Adipocyte (in vitro differentiated cells): ENCODE data around the gene STXBP6.

Source experiments
- DNase-seq: peaks from one replicate; pipeline ENCODE4 v3.0.0-alpha.2; 2015; ENCODE audit warnings: low read depth
- H3K27me3 ChIP-seq: replicated peaks from 2 replicates; pipeline ENCODE4 v1.7.0; 2013; ENCODE audit warnings: mild to moderate bottlenecking, low read length, moderate library complexity; ENCODE audit not compliant: control insufficient read depth, insufficient read depth
- H3K36me3 ChIP-seq: 2 replicates; pipeline ENCODE4 v1.7.0; 2013; ENCODE audit warnings: low read length, mild to moderate bottlenecking, moderate library complexity; ENCODE audit not compliant: control insufficient read depth, insufficient read depth, severe bottlenecking
- H3K4me1 ChIP-seq: 2 replicates; pipeline ENCODE4 v1.7.0; 2013; ENCODE audit warnings: mild to moderate bottlenecking, low read length, moderate library complexity; ENCODE audit not compliant: control insufficient read depth, insufficient read depth
- H3K4me3 ChIP-seq: 2 replicates; pipeline ENCODE4 v1.7.0; 2013; ENCODE audit warnings: mild to moderate bottlenecking, low read length, moderate library complexity
- H3K9ac ChIP-seq: 2 replicates; pipeline ENCODE4 v1.7.0; 2013; ENCODE audit warnings: mild to moderate bottlenecking, low read length, moderate library complexity
- H3K9me3 ChIP-seq: 2 replicates; pipeline ENCODE4 v1.7.0; 2013; ENCODE audit warnings: mild to moderate bottlenecking, low read length, moderate library complexity; ENCODE audit not compliant: control insufficient read depth

STXBP6 gene

DNA sequence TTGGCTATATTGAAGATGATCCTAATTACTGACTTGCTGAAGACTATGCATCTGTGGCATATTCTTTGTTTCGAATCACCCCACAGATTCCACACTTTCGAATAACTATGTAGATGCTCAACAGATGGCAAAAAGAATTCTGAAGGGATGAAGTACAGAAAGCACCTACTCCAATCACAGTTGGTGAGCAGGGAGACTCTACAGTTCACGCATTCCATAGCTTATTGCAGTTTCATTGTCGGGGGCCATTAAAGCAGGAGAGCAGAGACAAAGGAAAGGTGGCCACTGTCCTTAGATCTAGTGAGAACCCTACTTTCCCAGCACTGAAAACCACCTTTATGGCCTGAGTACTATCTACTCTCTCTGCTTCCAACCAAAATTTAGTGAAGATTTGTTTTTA, 191.9 kb downstream of the STXBP6 start:
- peaks cover 10% of the 10 kb centered on the region for H3K4me1 ChIP-seq
- no peak overlapping the region for H3K4me3 ChIP-seq
- no peak for DNase-seq
- H3K27me3 ChIP-seq = no peaks in the 10 kb centered on the region
- no peak overlapping the region for H3K9ac ChIP-seq
- H3K9me3 ChIP-seq = no peaks in the 10 kb centered on the region
- H3K36me3 ChIP-seq = no peaks in the 10 kb centered on the region

GRCh38 chr14:24857277-24857676, 192.7 kb downstream of the STXBP6 start:
- Histone ChIP-seq H3K4me3 (no peak overlapping the region), H3K27me3 (no peaks in the 10 kb centered on the region), H3K36me3 (no peaks in the 10 kb centered on the region), H3K9ac (no peak overlapping the region), H3K4me1 (peaks cover 10% of the 10 kb centered on the region), H3K9me3 (no peaks in the 10 kb centered on the region)
- no peak for DNase-seq

- no peaks in the 10 kb centered on the region for H3K9me3 ChIP-seq
- peaks cover 11% of the 10 kb centered on the region for H3K4me1 ChIP-seq
- H3K9ac ChIP-seq = no peak overlapping the region
- no peaks in the 10 kb centered on the region for H3K27me3 ChIP-seq
- H3K4me3 ChIP-seq = no peak overlapping the region
- no peaks in the 10 kb centered on the region for H3K36me3 ChIP-seq
- no peak for DNase-seq
Measured at GRCh38 chr14:24853446-24853845, 196.5 kb downstream of the STXBP6 start.

- no peak for DNase-seq
- Histone ChIP-seq H3K36me3 (no peaks in the 10 kb centered on the region), H3K4me1 (peaks cover 11% of the 10 kb centered on the region), H3K9me3 (no peaks in the 10 kb centered on the region), H3K9ac (no peak overlapping the region), H3K4me3 (no peak overlapping the region), H3K27me3 (no peaks in the 10 kb centered on the region)
Measured at GRCh38 chr14:24852312-24853060, 197.5 kb downstream of the STXBP6 start.

GRCh38 chr14:24851837-24852236, 198.1 kb downstream of the STXBP6 start:
- no peaks in the 10 kb centered on the region for H3K27me3 ChIP-seq
- H3K36me3 ChIP-seq = no peaks in the 10 kb centered on the region
- peaks cover 11% of the 10 kb centered on the region for H3K4me1 ChIP-seq
- H3K4me3 ChIP-seq = no peak overlapping the region
- no peaks in the 10 kb centered on the region for H3K9me3 ChIP-seq
- peak; percentile 69 for DNase-seq
- H3K9ac ChIP-seq = no peak overlapping the region

DNA sequence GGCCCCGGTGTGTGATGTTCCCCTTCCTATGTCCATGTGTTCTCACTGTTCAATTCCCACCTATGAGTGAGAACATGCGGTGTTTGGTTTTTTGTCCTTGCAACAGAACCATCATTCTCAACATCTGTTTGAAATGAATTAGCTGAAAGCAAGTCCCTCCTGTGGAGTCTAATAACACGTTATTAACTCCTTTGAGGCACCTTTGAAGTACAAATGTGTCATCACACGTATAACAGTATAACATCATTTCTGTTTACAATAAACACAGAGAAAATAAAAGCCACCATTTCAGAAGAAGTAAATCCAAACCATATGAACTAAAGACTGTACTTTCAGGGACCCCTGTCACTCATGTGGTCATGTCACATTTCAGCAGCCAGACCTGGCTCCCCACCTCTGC, 198.5 kb downstream of the STXBP6 start:
- Histone ChIP-seq H3K4me1 (peaks cover 11% of the 10 kb centered on the region), H3K4me3 (no peak overlapping the region), H3K9ac (no peak overlapping the region), H3K27me3 (no peaks in the 10 kb centered on the region), H3K9me3 (no peaks in the 10 kb centered on the region), H3K36me3 (no peaks in the 10 kb centered on the region)
- no peak for DNase-seq

GRCh38 chr14:24850072-24850471, 199.9 kb downstream of the STXBP6 start:
- Histone ChIP-seq H3K27me3 (no peaks in the 10 kb centered on the region), H3K4me1 (peaks cover 11% of the 10 kb centered on the region), H3K9me3 (no peaks in the 10 kb centered on the region), H3K4me3 (no peak overlapping the region), H3K36me3 (no peaks in the 10 kb centered on the region), H3K9ac (no peak overlapping the region)
- no peak for DNase-seq

- no peaks in the 10 kb centered on the region for H3K9me3 ChIP-seq
- no peak overlapping the region for H3K4me3 ChIP-seq
Measured at GRCh38 chr14:24849471-24849870, 200.5 kb downstream of the STXBP6 start.

GRCh38 chr14:24848102-24848790, 201.7 kb downstream of the STXBP6 start:
- Histone ChIP-seq H3K27me3 (no peaks in the 10 kb centered on the region), H3K9ac (no peak overlapping the region), H3K4me3 (no peak overlapping the region), H3K4me1 (peaks cover 11% of the 10 kb centered on the region), H3K9me3 (no peaks in the 10 kb centered on the region), H3K36me3 (no peaks in the 10 kb centered on the region)
- peak; percentile 89 for DNase-seq

More at GRCh38 chr14:24849471-24849870, 200.5 kb downstream of the STXBP6 start:
- no peaks in the 10 kb centered on the region for H3K36me3 ChIP-seq
- H3K9ac ChIP-seq = no peak overlapping the region
- H3K4me1 ChIP-seq = peaks cover 11% of the 10 kb centered on the region
- peak; percentile 68 for DNase-seq
- no peaks in the 10 kb centered on the region for H3K27me3 ChIP-seq

- DNase-seq = peak; percentile 57
- no peaks in the 10 kb centered on the region for H3K9me3 ChIP-seq
- peaks cover 11% of the 10 kb centered on the region for H3K4me1 ChIP-seq
- H3K9ac ChIP-seq = no peak overlapping the region
- no peaks in the 10 kb centered on the region for H3K36me3 ChIP-seq
- H3K27me3 ChIP-seq = no peaks in the 10 kb centered on the region
- no peak overlapping the region for H3K4me3 ChIP-seq
Measured at GRCh38 chr14:24847568-24848095, 202.3 kb downstream of the STXBP6 start.

DNA sequence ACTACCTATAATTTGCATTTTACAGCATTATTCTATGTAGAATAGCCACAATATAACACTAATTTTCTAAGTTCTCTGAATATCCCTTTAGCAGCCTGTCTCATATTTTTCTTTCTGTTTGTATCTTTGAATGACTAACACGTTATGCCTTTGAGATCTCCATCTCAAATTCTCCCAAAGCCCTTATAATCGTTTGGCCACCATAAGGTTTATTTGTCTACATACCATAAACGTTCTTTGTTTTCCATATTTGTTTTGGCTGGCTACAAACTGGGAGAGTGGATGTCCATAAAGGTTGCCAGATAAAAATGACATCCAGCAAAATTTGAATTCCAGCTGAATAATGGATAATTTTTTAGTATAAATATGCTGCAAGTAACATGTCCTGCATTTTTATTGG, 203.7 kb downstream of the STXBP6 start:
- Histone ChIP-seq H3K27me3 (no peaks in the 10 kb centered on the region), H3K4me3 (no peak overlapping the region), H3K9me3 (no peaks in the 10 kb centered on the region), H3K36me3 (no peaks in the 10 kb centered on the region), H3K4me1 (peaks cover 5% of the 10 kb centered on the region), H3K9ac (no peak overlapping the region)
- DNase-seq = peak; percentile 48
